IPS-18a (cell line): ENCODE measurements around the gene OR10H2.

ENCODE experiments used
- H3K27ac ChIP-seq: one replicate; pipeline ENCODE4 v1.5.1; 2013; ENCODE audit warnings: low read length
- H3K27me3 ChIP-seq: one replicate; pipeline ENCODE4 v1.6.1; 2013; ENCODE audit warnings: mild to moderate bottlenecking, low read length; ENCODE audit not compliant: control insufficient read depth, insufficient read depth
- H3K36me3 ChIP-seq: one replicate; pipeline ENCODE4 v1.6.1; 2013; ENCODE audit warnings: low read depth, low read length; ENCODE audit not compliant: control insufficient read depth
- H3K4me1 ChIP-seq: one replicate; pipeline ENCODE4 v1.6.1; 2013; ENCODE audit warnings: low read depth, low read length; ENCODE audit not compliant: control insufficient read depth
- H3K4me3 ChIP-seq: one replicate; pipeline ENCODE4 v1.5.1; 2013; ENCODE audit warnings: low read length
- H3K9ac ChIP-seq: one replicate; pipeline ENCODE4 v1.6.1; 2013; ENCODE audit warnings: mild to moderate bottlenecking, low read length, moderate library complexity
- H3K9me3 ChIP-seq: one replicate; pipeline ENCODE4 v1.6.1; 2013; ENCODE audit warnings: low read depth, low read length; ENCODE audit not compliant: control insufficient read depth

The OR10H2 gene

GRCh38 chr19:15717809-15718208 is 10.0 kb upstream of the OR10H2 start:
- Histone ChIP-seq H3K4me3 (no peak overlapping the region), H3K9ac (no peak overlapping the region), H3K9me3 (peaks cover 76% of the 10 kb centered on the region), H3K4me1 (no peaks in the 10 kb centered on the region), H3K36me3 (no peaks in the 10 kb centered on the region), H3K27ac (no peak overlapping the region), H3K27me3 (no peaks in the 10 kb centered on the region)

GRCh38 chr19:15721268-15721667 is 6.6 kb upstream of the OR10H2 start:
- no peak overlapping the region for H3K4me3 ChIP-seq
- no peaks in the 10 kb centered on the region for H3K36me3 ChIP-seq
- H3K27ac ChIP-seq, result no peak overlapping the region
- no peak overlapping the region for H3K9ac ChIP-seq
- H3K4me1 ChIP-seq, result no peaks in the 10 kb centered on the region
- no peaks in the 10 kb centered on the region for H3K27me3 ChIP-seq
- peaks cover 67% of the 10 kb centered on the region for H3K9me3 ChIP-seq

GRCh38 chr19:15722956-15723355 is 4.9 kb upstream of the OR10H2 start:
- Histone ChIP-seq H3K36me3 (no peaks in the 10 kb centered on the region), H3K4me1 (no peaks in the 10 kb centered on the region), H3K4me3 (no peak overlapping the region), H3K27me3 (no peaks in the 10 kb centered on the region), H3K9ac (no peak overlapping the region), H3K9me3 (peaks cover 56% of the 10 kb centered on the region), H3K27ac (no peak overlapping the region)

- Histone ChIP-seq H3K36me3 (no peaks in the 10 kb centered on the region), H3K4me3 (no peak overlapping the region), H3K4me1 (no peaks in the 10 kb centered on the region), H3K9me3 (peaks cover 67% of the 10 kb centered on the region), H3K9ac (no peak overlapping the region), H3K27ac (no peak overlapping the region), H3K27me3 (no peaks in the 10 kb centered on the region)
Measured at GRCh38 chr19:15730538-15730937, 2.7 kb downstream of the OR10H2 start.

- no peak overlapping the region for H3K27ac ChIP-seq
- no peaks in the 10 kb centered on the region for H3K36me3 ChIP-seq
- no peak overlapping the region for H3K4me3 ChIP-seq
- peaks cover 63% of the 10 kb centered on the region for H3K9me3 ChIP-seq
- no peaks in the 10 kb centered on the region for H3K4me1 ChIP-seq
- no peak overlapping the region for H3K9ac ChIP-seq
- H3K27me3 ChIP-seq, result no peaks in the 10 kb centered on the region
Measured at GRCh38 chr19:15732388-15732787, 4.6 kb downstream of the OR10H2 start.

GRCh38 chr19:15733895-15734294 is 6.1 kb downstream of the OR10H2 start:
- Histone ChIP-seq H3K36me3 (no peaks in the 10 kb centered on the region), H3K4me1 (no peaks in the 10 kb centered on the region), H3K27me3 (no peaks in the 10 kb centered on the region), H3K4me3 (no peak overlapping the region), H3K9me3 (peaks cover 66% of the 10 kb centered on the region), H3K9ac (no peak overlapping the region), H3K27ac (no peak overlapping the region)

GRCh38 chr19:15737722-15738121 is 9.9 kb downstream of the OR10H2 start, which contains the start of gene OR10H3:
OR10H3 (plus strand) TSS chr19:15737985; CDS start chr19:15741393, 3,408 bp downstream.
- Histone ChIP-seq H3K9ac (no peak within 1 kb of the TSS), H3K9me3 (peaks cover 61% of the 10 kb centered on the region), H3K36me3 (no peaks in the 10 kb centered on the region), H3K4me3 (no peak within 1 kb of the TSS), H3K27me3 (no peaks in the 10 kb centered on the region), H3K27ac (no peak within 1 kb of the TSS), H3K4me1 (no peaks in the 10 kb centered on the region)

- no peaks in the 10 kb centered on the region for H3K36me3 ChIP-seq
- H3K4me3 ChIP-seq, result no peak overlapping the region
- no peak overlapping the region for H3K9ac ChIP-seq
- no peak overlapping the region for H3K27ac ChIP-seq
- peaks cover 37% of the 10 kb centered on the region for H3K9me3 ChIP-seq
- no peaks in the 10 kb centered on the region for H3K27me3 ChIP-seq
- no peaks in the 10 kb centered on the region for H3K4me1 ChIP-seq
Measured at GRCh38 chr19:15740785-15741184, 13.0 kb downstream of the OR10H2 start.

- no peaks in the 10 kb centered on the region for H3K27me3 ChIP-seq
- H3K4me1 ChIP-seq, result no peaks in the 10 kb centered on the region
- no peak overlapping the region for H3K4me3 ChIP-seq
- no peaks in the 10 kb centered on the region for H3K36me3 ChIP-seq
- H3K9me3 ChIP-seq, result peaks cover 49% of the 10 kb centered on the region
- H3K27ac ChIP-seq, result no peak overlapping the region
- H3K9ac ChIP-seq, result no peak overlapping the region
Measured at GRCh38 chr19:15748239-15748638, 20.4 kb downstream of the OR10H2 start.

- no peaks in the 10 kb centered on the region for H3K4me1 ChIP-seq
- no peak overlapping the region for H3K27ac ChIP-seq
- no peaks in the 10 kb centered on the region for H3K27me3 ChIP-seq
- H3K9me3 ChIP-seq, result peaks cover 80% of the 10 kb centered on the region
- H3K4me3 ChIP-seq, result no peak overlapping the region
- H3K36me3 ChIP-seq, result no peaks in the 10 kb centered on the region
- no peak overlapping the region for H3K9ac ChIP-seq
Measured at GRCh38 chr19:15758379-15758778, 30.6 kb downstream of the OR10H2 start.

- H3K27me3 ChIP-seq, result no peaks in the 10 kb centered on the region
- no peaks in the 10 kb centered on the region for H3K36me3 ChIP-seq
- H3K4me3 ChIP-seq, result no peak overlapping the region
- H3K27ac ChIP-seq, result no peak overlapping the region
- no peak overlapping the region for H3K9ac ChIP-seq
- H3K9me3 ChIP-seq, result peaks cover 78% of the 10 kb centered on the region
- H3K4me1 ChIP-seq, result no peaks in the 10 kb centered on the region
Measured at GRCh38 chr19:15759962-15760565, 32.2 kb downstream of the OR10H2 start.

GRCh38 chr19:15769586-15769985 is 41.8 kb downstream of the OR10H2 start:
- Histone ChIP-seq H3K9ac (no peak overlapping the region), H3K27me3 (no peaks in the 10 kb centered on the region), H3K36me3 (no peaks in the 10 kb centered on the region), H3K4me3 (no peak overlapping the region), H3K27ac (no peak overlapping the region), H3K4me1 (no peaks in the 10 kb centered on the region), H3K9me3 (peaks cover 80% of the 10 kb centered on the region)
